Epidermal melanocyte (primary cell): Measurements from ENCODE around the gene MEIS1.

Experiments used
- DNase-seq: peaks from one replicate; pipeline ENCODE4 v3.0.0; 2011; ENCODE audit warnings: low spot score; ENCODE audit not compliant: insufficient read length

Gene MEIS1

GRCh38 chr2:66506265-66506664, 71.3 kb downstream of the MEIS1 start:
- DNase-seq: no peak

- DNase-seq: no peak
Measured at GRCh38 chr2:66507673-66508201, 72.8 kb downstream of the MEIS1 start.

- DNase-seq: no peak
Measured at GRCh38 chr2:66508484-66509071, 73.7 kb downstream of the MEIS1 start.

- DNase-seq: no peak
Measured at GRCh38 chr2:66509326-66509811, 74.4 kb downstream of the MEIS1 start.

GRCh38 chr2:66512626-66513025, 77.7 kb downstream of the MEIS1 start:
- DNase-seq: no peak

GRCh38 chr2:66515743-66516142, 80.8 kb downstream of the MEIS1 start:
- DNase-seq: no peak

- DNase-seq: no peak
Measured at GRCh38 chr2:66516499-66516898, 81.6 kb downstream of the MEIS1 start.

- no peak for DNase-seq
Measured at GRCh38 chr2:66517772-66518171, 82.8 kb downstream of the MEIS1 start.

- no peak for DNase-seq
Measured at GRCh38 chr2:66519264-66519843, 84.4 kb downstream of the MEIS1 start.

GRCh38 chr2:66521291-66521922, 86.5 kb downstream of the MEIS1 start:
- DNase-seq: no peak

GRCh38 chr2:66522611-66523376, 87.9 kb downstream of the MEIS1 start:
- DNase-seq: no peak

- DNase-seq: no peak
Measured at GRCh38 chr2:66523377-66523969, 88.5 kb downstream of the MEIS1 start.

GRCh38 chr2:66523990-66524389, 89.1 kb downstream of the MEIS1 start:
- DNase-seq: no peak

GRCh38 chr2:66525606-66526005, 90.7 kb downstream of the MEIS1 start:
- DNase-seq: no peak

- DNase-seq: no peak
Measured at GRCh38 chr2:66526180-66526579, 91.3 kb downstream of the MEIS1 start.

GRCh38 chr2:66528974-66529724, 94.2 kb downstream of the MEIS1 start:
- no peak for DNase-seq

GRCh38 chr2:66530651-66531050, 95.7 kb downstream of the MEIS1 start:
- no peak for DNase-seq

- DNase-seq: no peak
Measured at GRCh38 chr2:66531155-66531554, 96.2 kb downstream of the MEIS1 start.

- no peak for DNase-seq
Measured at GRCh38 chr2:66531567-66531966, 96.6 kb downstream of the MEIS1 start.

- no peak for DNase-seq
Measured at GRCh38 chr2:66532972-66533868, 98.3 kb downstream of the MEIS1 start.
